K562 (cell line): ENCODE measurements around the gene HOXB4. TPM values are rescaled to one million over a fixed set of nuclear protein-coding genes. Genes with fewer than 3 reads are reported as not detected.

ENCODE experiments used
- ATAC-seq: fragments of 200-7000 bp; cut with Tn5 transposase; 3 replicates; pipeline ENCODE4 v1.9.1; 2020; ENCODE audit warnings: moderate library complexity
- BruUV-seq: library from RNA; stranded (reverse); fragments of 400-500 nt; replicated peaks from 2 replicates; lab custom pipeline; 2021; lab: Mats Ljungman, UMichigan
- CTCF ChIA-PET: fragments of 300-600 bp; formaldehyde crosslinking; extraction: SDS; loops from one replicate; lab custom pipeline; 2021; ENCODE audit warnings: low intra/inter-chr PET ratio; lab: Yijun Ruan, JAX
- POLR2A ChIA-PET: fragments of 300-600, 350-650 bp; sonication (Branson Sonifier 250); formaldehyde crosslinking; extraction: SDS; loops from one replicate; lab custom pipeline; 2021; ENCODE audit warnings: antibody characterized with exemption, inconsistent platforms; lab: Yijun Ruan, JAX
- DNase-seq, 4 experiments: peaks; one replicate each; pipeline versions ENCODE4 v3.0.0 to v3.0.0-alpha.2; 2011 to 2018; ENCODE audit warnings: low spot score in 3 of 4, mixed read lengths in 3 of 4; ENCODE audit errors: extremely low read depth in 1 of 4
- FAIRE-seq: peaks from 2 replicates; lab custom pipeline; 2011; peaks lifted over from hg19 to GRCh38; lab: Jason Lieb, UNC
- H2AFZ ChIP-seq: 2 replicates; pipeline ENCODE4 v1.6.0; 2011; ENCODE audit warnings: low read depth, low read length, control low read depth, inconsistent platforms
- H3K27ac ChIP-seq: fragments of 200-600 bp; 3 replicates; pipeline ENCODE4 v1.8.0; 2011; ENCODE audit warnings: low read depth, mild to moderate bottlenecking, control low read depth, inconsistent platforms, low read length, moderate library complexity, mixed read lengths; ENCODE audit errors: extremely low read depth
- H3K27me3 ChIP-seq, 2 experiments: fragments of 300-600 bp in 1 of 2; 2 replicates in 1 of 2; 3 replicates in 1 of 2; pipeline versions ENCODE4 v1.6.0 to v1.8.0; 2011; ENCODE audit warnings: inconsistent platforms in 2 of 2, low read length in 2 of 2, mild to moderate bottlenecking in 1 of 2, mixed read lengths in 1 of 2, moderate library complexity in 1 of 2; ENCODE audit not compliant: control insufficient read depth in 2 of 2, insufficient read depth in 2 of 2
- H3K36me3 ChIP-seq: fragments of 300-600 bp; 3 replicates; pipeline ENCODE4 v1.8.0; 2011; ENCODE audit warnings: mild to moderate bottlenecking, low read length, inconsistent platforms; ENCODE audit not compliant: control insufficient read depth, insufficient read depth
- H3K4me1 ChIP-seq, 2 experiments: fragments of 200-600 bp in 1 of 2; replicated peaks in 1 of 2; 2 replicates in 1 of 2; 3 replicates in 1 of 2; pipeline versions ENCODE4 v1.5.1 to v1.8.0; 2011; ENCODE audit warnings: inconsistent platforms in 2 of 2, low read length in 2 of 2, mild to moderate bottlenecking in 1 of 2, mixed read lengths in 1 of 2, moderate library complexity in 1 of 2; ENCODE audit not compliant: control insufficient read depth in 2 of 2, insufficient read depth in 2 of 2
- H3K4me2 ChIP-seq: 2 replicates; pipeline ENCODE4 v1.6.1; 2011; ENCODE audit warnings: low read length, control low read depth, inconsistent platforms, mixed read lengths; ENCODE audit not compliant: insufficient read depth
- H3K4me3 ChIP-seq: fragments of 200-600 bp; sonication (generic), shearing (Covaris generic); 2 replicates; pipeline ENCODE4 v1.5.1; 2016; ENCODE audit warnings: control low read depth, inconsistent platforms
- H3K79me2 ChIP-seq: fragments of 200-600 bp; 3 replicates; pipeline ENCODE4 v1.8.0; 2011; ENCODE audit warnings: low read length, inconsistent platforms; ENCODE audit not compliant: control insufficient read depth, insufficient read depth
- H3K9ac ChIP-seq, 2 experiments: 2 replicates each; pipeline versions ENCODE4 v1.6.0 to v1.6.1; 2011; ENCODE audit warnings: low read depth in 2 of 2, low read length in 2 of 2, control low read depth in 1 of 2, inconsistent platforms in 1 of 2, mild to moderate bottlenecking in 1 of 2, mixed read lengths in 1 of 2; ENCODE audit not compliant: insufficient read depth in 1 of 2
- H3K9me1 ChIP-seq: one replicate; pipeline ENCODE4 v1.6.0; 2011; ENCODE audit warnings: inconsistent platforms, mild to moderate bottlenecking, low read length, moderate library complexity; ENCODE audit not compliant: control insufficient read depth, insufficient read depth
- H3K9me3 ChIP-seq: replicated peaks from 2 replicates; pipeline ENCODE4 v1.5.1; 2011; ENCODE audit warnings: low read depth, low read length, inconsistent platforms; ENCODE audit not compliant: control insufficient read depth, insufficient read depth
- H4K20me1 ChIP-seq: replicated peaks from 2 replicates; pipeline ENCODE4 v1.6.1; 2011; ENCODE audit warnings: low read length, inconsistent platforms, mixed read lengths; ENCODE audit not compliant: control insufficient read depth, insufficient read depth
- C11orf30 ChIP-seq: fragments of 450-650 bp; IDR thresholded peaks from 2 replicates; pipeline ENCODE4 v1.6.1; 2016; ENCODE audit warnings: low read depth, mild to moderate bottlenecking
- MAFF ChIP-seq: IDR thresholded peaks from 2 replicates; pipeline ENCODE4 v1.6.1; 2012; ENCODE audit warnings: low read length, improper control_type of control experiment
- MAFG ChIP-seq: fragments of 450-650 bp; conservative IDR thresholded peaks from 2 replicates; pipeline ENCODE4 v1.6.1; 2016; ENCODE audit warnings: missing genetic modification characterization, missing compliant biosample characterization
- MAFK ChIP-seq: IDR thresholded peaks from 2 replicates; pipeline ENCODE4 v1.6.1; 2011; ENCODE audit warnings: low read length, improper control_type of control experiment
- MCM2 ChIP-seq: fragments of 450-650 bp; IDR thresholded peaks from 2 replicates; pipeline ENCODE4 v1.6.1; 2017; ENCODE audit warnings: low read depth, mild to moderate bottlenecking
- MEIS2 ChIP-seq: fragments of 450-650 bp; IDR thresholded peaks from 2 replicates; pipeline ENCODE4 v1.6.1; 2014; ENCODE audit warnings: mild to moderate bottlenecking; ENCODE audit not compliant: partially characterized antibody
- NCOA2 ChIP-seq, 2 experiments: fragments of 450-650 bp; IDR thresholded peaks; 2 replicates each; pipeline ENCODE4 v1.6.1; 2018; ENCODE audit warnings: mild to moderate bottlenecking in 2 of 2, moderate library complexity in 1 of 2; ENCODE audit not compliant: partially characterized antibody in 2 of 2
- PKNOX1 ChIP-seq: fragments of 450-650 bp; IDR thresholded peaks from 2 replicates; pipeline ENCODE4 v1.6.1; 2016
- POLR2G ChIP-seq: fragments of 200-400 bp; formaldehyde crosslinking; IDR thresholded peaks from 2 replicates; pipeline ENCODE4 v1.6.1; 2017; ENCODE audit warnings: low read depth, mild to moderate bottlenecking, antibody characterized with exemption, low read length, moderate library complexity
- PRMT5 ChIP-seq: sonication (generic); formaldehyde crosslinking; IDR thresholded peaks from 2 replicates; pipeline ENCODE4 v1.5.0; 2020; ENCODE audit warnings: missing genetic modification reagents
- RBFOX2 ChIP-seq: fragments of 200-400 bp; formaldehyde crosslinking; IDR thresholded peaks from 2 replicates; pipeline ENCODE4 v1.6.1; 2017; ENCODE audit warnings: low read depth, mild to moderate bottlenecking, low read length, moderate library complexity
- SRF ChIP-seq, 2 experiments: fragments of 250-450, 450-650 bp in 1 of 2; sonication (Bioruptor Pico) in 1 of 2; sonication (generic) in 1 of 2; formaldehyde crosslinking; IDR thresholded peaks; 2 replicates each; pipeline versions ENCODE4 v1.5.0 to v1.5.1; 2020 to 2022; ENCODE audit warnings: mild to moderate bottlenecking in 1 of 2, missing genetic modification reagents in 1 of 2
- ZNF316 ChIP-seq: fragments of 450-650 bp; IDR thresholded peaks from 2 replicates; pipeline ENCODE4 v1.6.1; 2016
- ZNF561 ChIP-seq: fragments of 450-650 bp; formaldehyde crosslinking; conservative IDR thresholded peaks from 2 replicates; pipeline ENCODE4 v1.4.0; 2020; ENCODE audit warnings: mild to moderate bottlenecking, moderate library complexity
- ZNF740 ChIP-seq, 3 experiments: fragments of 200-800 bp in 1 of 3; sonication (Bioruptor generic) in 1 of 3; sonication (generic) in 1 of 3; formaldehyde crosslinking in 1 of 3; IDR thresholded peaks; 2 replicates each; pipeline versions ENCODE4 v1.6.1 to v1.8.0; 2016 to 2022; ENCODE audit warnings: mild to moderate bottlenecking in 2 of 3, missing compliant biosample characterization in 2 of 3, missing genetic modification characterization in 2 of 3, missing genetic modification reagents in 1 of 3
- ZZZ3 ChIP-seq: fragments of 450-650 bp; IDR thresholded peaks from 2 replicates; pipeline ENCODE4 v1.6.1; 2016; ENCODE audit warnings: antibody characterized with exemption, mild to moderate bottlenecking, moderate library complexity
- WGBS: fragments of 100-300 bp; shearing (Covaris generic); methylation state at CpG from one replicate; pipeline ENCODE4 v1.1.6; 2016; ENCODE audit warnings: low coverage, mixed read lengths; ENCODE audit not compliant: insufficient coverage; ENCODE audit errors: missing lambda C conversion rate; 5-methylcytosine and 5-hydroxymethylcytosine counted together
- in situ Hi-C: fragments of 300-500 bp; cut with MboI; formaldehyde crosslinking; loops from 4 replicates; pipeline ENCODE4 v1.15.0; 2018; ENCODE audit warnings: inconsistent platforms, mixed read lengths
- intact Hi-C: fragments of 100-400 bp; cut with micrococcal nuclease; formaldehyde crosslinking; loops from 2 replicates; pipeline ENCODE4 v1.14.2; 2022
- polyA plus RNA-seq, 8 experiments: library from polyadenylated mRNA; depleted of rRNA in 4 of 8; stranded (reverse) in 5 of 8; unstranded in 3 of 8; fragments of >200 nt; fragmentation: Nextera tagmentation in 2 of 8; fragmentation: Illumina TruSeq in 1 of 8; extraction: Ambion mirVana in 2 of 8; extraction: Trizol in 1 of 8; gene quantifications; 2 replicates each; pipeline versions ENCODE4 v1.2.1 to v1.2.3, GENCODE V29; 2011 to 2014; ENCODE audit warnings: inconsistent platforms in 1 of 8, missing spikeins in 1 of 8
- total RNA-seq, 7 experiments: library from RNA; depleted of rRNA in 6 of 7; stranded (reverse); fragments of >200 nt in 6 of 7; fragmentation: Illumina TruSeq in 2 of 7; extraction: Trizol in 2 of 7; gene quantifications; 2 replicates each; pipeline versions ENCODE4 v1.2.1 to v1.2.3, GENCODE V29; 2011 to 2021; ENCODE audit warnings: low replicate concordance in 1 of 7
- TF ChIP-seq, protein P1 (sequence below): conservative IDR thresholded peaks from 2 replicates; pipeline ENCODE4 v1.6.1; 2011; ENCODE audit warnings: low read depth, mild to moderate bottlenecking, low read length; ENCODE audit not compliant: control insufficient read depth

Gene HOXB4
- total and polyA plus RNA-seq, 9 of the 15 experiments (the other 6 are each of a cell fraction or from before 2014, with no cell fraction given), result 1.6 to 34.9 (median 14.9) TPM

DNA sequence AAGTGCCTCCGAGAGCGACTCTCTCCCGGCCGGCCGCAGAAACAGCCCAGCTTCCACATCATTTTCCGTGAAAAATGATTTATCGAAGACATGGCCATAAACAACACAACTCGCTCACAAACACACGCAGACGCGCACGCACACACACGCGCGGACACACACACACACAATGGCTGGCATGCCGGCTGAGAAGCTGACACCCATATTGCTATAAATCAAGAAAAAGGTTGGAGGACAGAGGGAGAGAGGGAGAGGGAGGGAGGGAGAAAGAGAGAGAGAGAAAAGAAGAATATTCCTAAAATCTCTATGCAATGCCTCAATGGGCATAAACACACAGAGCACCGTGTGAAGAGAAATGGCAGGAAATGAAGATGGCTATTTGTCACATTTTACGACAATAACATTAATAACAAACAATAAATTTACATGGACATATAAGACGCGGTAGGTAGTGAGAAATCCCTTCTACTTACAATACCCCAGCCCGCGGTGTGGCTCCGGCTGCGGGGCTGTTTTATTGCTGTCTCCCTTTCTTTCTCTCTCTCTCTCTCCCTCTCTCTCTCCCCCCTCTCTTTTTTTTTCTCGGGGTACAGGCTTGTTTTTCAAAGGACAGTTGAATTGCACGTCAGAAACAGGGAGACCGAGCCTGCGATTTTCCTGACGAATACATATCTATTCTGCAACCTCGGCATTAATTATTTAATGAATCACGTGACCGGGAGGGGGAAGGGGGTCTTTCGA is 9.5 kb downstream of the HOXB4 start:
- intact Hi-C loops (no loop called here), in situ Hi-C loops (no loop called here)
- Histone ChIP-seq H3K4me3 (no peak overlapping the region), H3K9me1 (no peaks in the 10 kb centered on the region), H3K9me3 (no peaks in the 10 kb centered on the region), H3K79me2 (peaks cover 77% of the 10 kb centered on the region), H3K9ac (0 out of 4 replicates have a peak overlapping the region, but pooled peaks of 1 of the 2 experiments have one; percentile 7), H4K20me1 (no peaks in the 10 kb centered on the region; the same call in 1 of the 2 replicates), H3K27me3 (no peaks in the 10 kb centered on the region), H3K27ac (no peak overlapping the region), H3K36me3 (peaks cover 94% of the 10 kb centered on the region; the same call in 2 of the 3 replicates), H3K4me1 (peaks cover 37 to 44% of the 10 kb centered on the region in 2 experiments), H2AFZ (no peak overlapping the region), H3K4me2 (no peak overlapping the region)
- CTCF ChIA-PET, result no interaction called here
- ATAC-seq (no peak), DNase-seq (no peak), FAIRE-seq (no peak)
- BruUV-seq, result no TSS peak
- POLR2A ChIA-PET, result interaction anchor here (0.5 to 3.9 kb wide), 4 partner anchors 11 to 1220 kb away, joined by 3 to 21 read pairs (median 4); no protein-coding TSS in a partner anchor
- WGBS, result 91% methylated on average over 32 of the region's 33 CpGs
- no peak for TF ChIP-seq PRMT5
- TF ChIP-seq RBFOX2, result 0 out of 2 replicates have a peak, but pooled peaks have one; percentile 18
- 0 out of 2 replicates have a peak, but pooled peaks have one; percentile 11 for TF ChIP-seq POLR2G
- TF ChIP-seq NCOA2 (IDR thresholded peaks at IDR 0.05; ENCODE audit: partially characterized antibody in 2 of 2), result no peak
- peak; percentile 25 for TF ChIP-seq MEIS2
- TF ChIP-seq PKNOX1, result 0 out of 2 replicates have a peak, but pooled peaks have one; percentile 10
- peak; percentile 78 for TF ChIP-seq MAFF
- TF ChIP-seq C11orf30, result peak; percentile 72
- TF ChIP-seq ZNF316, result peak; percentile 89
- no peak for TF ChIP-seq ZNF561 (CRISPR knock-in tag)
- TF ChIP-seq, protein P1, sequence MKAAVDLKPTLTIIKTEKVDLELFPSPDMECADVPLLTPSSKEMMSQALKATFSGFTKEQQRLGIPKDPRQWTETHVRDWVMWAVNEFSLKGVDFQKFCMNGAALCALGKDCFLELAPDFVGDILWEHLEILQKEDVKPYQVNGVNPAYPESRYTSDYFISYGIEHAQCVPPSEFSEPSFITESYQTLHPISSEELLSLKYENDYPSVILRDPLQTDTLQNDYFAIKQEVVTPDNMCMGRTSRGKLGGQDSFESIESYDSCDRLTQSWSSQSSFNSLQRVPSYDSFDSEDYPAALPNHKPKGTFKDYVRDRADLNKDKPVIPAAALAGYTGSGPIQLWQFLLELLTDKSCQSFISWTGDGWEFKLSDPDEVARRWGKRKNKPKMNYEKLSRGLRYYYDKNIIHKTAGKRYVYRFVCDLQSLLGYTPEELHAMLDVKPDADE, result no peak
- TF ChIP-seq SRF (CRISPR knock-in tag; IDR thresholded peaks at IDR 0.05), result no peak
- TF ChIP-seq ZNF740 (CRISPR knock-in tag; IDR thresholded peaks at IDR 0.05), result no peak
- TF ChIP-seq ZNF740 (tag; IDR thresholded peaks at IDR 0.05), result no peak
- no peak for TF ChIP-seq ZZZ3
- no peak for TF ChIP-seq MCM2
- peak; percentile 81 for TF ChIP-seq MAFK
- TF ChIP-seq MAFG, result peak; percentile 69
